ENCODE results near the gene GOLGA3.
"Not testable (repeated sequence)": the region's sequence is repeated elsewhere in the genome, so short reads cannot be mapped to it uniquely, and the experiment has no call there.

Gene GOLGA3, protein sequence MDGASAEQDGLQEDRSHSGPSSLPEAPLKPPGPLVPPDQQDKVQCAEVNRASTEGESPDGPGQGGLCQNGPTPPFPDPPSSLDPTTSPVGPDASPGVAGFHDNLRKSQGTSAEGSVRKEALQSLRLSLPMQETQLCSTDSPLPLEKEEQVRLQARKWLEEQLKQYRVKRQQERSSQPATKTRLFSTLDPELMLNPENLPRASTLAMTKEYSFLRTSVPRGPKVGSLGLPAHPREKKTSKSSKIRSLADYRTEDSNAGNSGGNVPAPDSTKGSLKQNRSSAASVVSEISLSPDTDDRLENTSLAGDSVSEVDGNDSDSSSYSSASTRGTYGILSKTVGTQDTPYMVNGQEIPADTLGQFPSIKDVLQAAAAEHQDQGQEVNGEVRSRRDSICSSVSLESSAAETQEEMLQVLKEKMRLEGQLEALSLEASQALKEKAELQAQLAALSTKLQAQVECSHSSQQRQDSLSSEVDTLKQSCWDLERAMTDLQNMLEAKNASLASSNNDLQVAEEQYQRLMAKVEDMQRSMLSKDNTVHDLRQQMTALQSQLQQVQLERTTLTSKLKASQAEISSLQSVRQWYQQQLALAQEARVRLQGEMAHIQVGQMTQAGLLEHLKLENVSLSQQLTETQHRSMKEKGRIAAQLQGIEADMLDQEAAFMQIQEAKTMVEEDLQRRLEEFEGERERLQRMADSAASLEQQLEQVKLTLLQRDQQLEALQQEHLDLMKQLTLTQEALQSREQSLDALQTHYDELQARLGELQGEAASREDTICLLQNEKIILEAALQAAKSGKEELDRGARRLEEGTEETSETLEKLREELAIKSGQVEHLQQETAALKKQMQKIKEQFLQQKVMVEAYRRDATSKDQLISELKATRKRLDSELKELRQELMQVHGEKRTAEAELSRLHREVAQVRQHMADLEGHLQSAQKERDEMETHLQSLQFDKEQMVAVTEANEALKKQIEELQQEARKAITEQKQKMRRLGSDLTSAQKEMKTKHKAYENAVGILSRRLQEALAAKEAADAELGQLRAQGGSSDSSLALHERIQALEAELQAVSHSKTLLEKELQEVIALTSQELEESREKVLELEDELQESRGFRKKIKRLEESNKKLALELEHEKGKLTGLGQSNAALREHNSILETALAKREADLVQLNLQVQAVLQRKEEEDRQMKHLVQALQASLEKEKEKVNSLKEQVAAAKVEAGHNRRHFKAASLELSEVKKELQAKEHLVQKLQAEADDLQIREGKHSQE (N-terminal part only)

DNA sequence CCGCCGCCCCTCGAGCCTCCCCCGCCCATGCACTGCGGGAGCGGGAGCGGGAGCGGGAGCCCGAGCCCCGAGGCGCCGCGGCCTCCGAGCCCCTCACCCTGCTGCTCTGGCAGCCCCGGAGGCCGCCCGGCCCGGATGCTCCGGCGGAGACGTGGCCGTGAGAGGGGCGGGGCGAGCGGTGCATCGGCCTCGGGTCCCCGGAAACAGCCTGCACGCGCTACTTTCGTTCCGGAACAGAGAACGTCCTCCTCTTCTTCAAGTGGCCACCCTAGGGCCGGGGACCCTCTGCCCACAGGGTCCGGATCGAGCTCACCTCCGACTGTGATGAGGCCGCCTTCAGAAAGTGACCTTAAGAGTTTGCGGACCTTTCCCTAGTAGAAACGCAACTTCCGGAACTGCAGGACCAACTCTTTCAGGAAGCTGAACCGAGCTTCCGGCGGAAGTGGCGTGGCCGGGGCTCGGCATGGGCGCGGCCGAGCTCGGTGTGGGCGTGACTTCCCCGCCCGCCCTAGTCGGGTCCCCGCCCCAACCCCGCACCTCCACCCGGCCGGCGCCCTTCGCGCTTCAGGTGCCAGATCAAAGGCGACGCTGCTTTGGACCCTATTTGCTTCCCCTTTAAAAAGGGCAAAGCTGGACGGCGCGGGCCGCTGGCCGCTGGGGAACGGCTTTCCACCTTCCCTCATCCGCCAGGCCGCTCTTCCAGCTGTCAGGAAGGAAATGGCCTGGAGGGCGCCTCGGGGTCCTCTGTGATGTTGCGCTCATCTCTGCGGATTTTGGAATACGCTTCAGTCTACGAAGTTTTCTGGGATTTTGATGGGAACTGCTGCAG is at the start of gene GOLGA3:
GOLGA3 (minus strand) TSS at position 164 of the 829 bp plus-strand sequence. CDS start 6,741 bp downstream, outside the sequence.
- peak; percentile 92 for DNase-seq (ENCODE audit: low read depth)

DNA sequence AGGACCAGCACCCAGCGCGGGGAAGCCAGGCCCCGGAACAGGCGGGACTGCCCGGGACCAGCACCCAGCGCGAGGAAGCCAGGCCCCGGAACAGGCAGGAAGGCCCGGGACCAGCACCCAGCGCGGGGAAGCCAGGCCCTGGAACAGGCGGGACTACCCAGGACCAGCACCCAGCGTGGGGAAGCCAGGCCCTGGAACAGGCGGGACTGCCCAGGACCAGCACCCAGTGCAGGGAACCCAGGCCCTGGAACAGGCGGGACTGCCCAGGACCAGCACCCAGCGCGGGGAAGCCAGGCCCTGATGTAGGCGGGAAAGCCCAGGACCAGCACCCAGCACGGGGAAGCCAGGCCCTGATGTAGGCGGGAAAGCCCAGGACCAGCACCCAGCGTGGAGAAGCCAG is 46.0 kb upstream of the GOLGA3 start:
- DNase-seq (ENCODE audit: low read depth), result not testable (repeated sequence)

DNA sequence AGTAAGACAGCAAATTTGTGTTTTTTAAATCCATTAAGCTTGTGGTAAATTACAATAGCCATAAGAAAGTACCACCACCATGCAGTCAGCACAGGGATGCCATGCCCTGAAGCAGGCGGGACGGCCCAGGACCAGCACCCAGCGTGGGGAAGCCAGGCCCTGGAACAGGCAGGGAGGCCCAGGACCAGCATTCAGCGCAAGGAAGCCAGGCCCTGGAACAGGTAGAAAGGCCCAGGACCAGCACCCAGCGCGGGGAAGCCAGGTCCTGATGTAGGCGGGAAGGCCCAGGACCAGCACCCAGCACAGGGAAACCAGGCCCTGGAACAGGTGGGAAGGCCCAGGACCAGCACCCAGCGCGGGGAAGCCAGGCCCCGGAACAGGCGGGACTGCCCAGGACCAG is 45.5 kb upstream of the GOLGA3 start:
- no peak for DNase-seq (ENCODE audit: low read depth)

DNA sequence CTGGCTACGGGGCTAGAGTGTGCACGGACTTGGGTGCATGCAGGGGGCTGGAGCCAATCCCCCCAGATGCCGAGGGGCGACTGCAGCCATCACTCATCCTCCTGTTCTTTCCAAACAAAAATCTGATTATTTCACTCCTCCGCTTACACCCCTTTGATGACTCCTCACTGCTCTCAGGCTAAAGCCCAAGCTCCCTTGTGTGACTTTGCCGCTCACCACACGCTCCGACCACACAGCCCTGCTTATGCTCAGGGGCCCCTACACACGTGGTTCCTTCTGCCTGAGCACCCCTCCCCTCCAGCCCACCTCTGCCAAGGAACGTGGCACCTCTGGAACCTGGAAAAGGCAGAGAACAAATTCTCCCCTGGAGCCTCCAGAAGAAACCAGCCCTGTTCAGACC is 45.1 kb upstream of the GOLGA3 start:
- DNase-seq (ENCODE audit: low read depth), result no peak

DNA sequence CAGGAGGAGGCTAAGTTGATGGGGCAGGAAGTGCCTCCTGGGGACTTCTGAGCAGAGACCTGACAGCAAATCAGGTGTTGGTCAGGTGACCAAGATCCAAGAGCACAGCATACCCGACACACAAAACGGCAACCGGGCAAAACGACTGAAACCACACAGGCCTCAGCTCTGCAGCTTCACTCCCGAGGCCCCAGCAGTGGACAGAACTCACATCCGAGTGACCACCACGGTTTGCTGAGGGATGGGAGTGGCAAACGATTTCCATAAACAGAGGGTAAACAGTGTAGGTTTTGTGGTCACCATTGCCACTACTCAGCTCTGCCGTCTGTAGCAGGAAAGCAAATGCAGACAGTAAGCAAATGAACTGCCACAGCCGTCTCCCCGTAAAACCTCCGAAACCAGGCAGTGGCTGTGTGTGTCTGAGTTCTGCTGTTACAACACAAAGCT is 44.3 kb upstream of the GOLGA3 start:
- DNase-seq (ENCODE audit: low read depth), result no peak

DNA sequence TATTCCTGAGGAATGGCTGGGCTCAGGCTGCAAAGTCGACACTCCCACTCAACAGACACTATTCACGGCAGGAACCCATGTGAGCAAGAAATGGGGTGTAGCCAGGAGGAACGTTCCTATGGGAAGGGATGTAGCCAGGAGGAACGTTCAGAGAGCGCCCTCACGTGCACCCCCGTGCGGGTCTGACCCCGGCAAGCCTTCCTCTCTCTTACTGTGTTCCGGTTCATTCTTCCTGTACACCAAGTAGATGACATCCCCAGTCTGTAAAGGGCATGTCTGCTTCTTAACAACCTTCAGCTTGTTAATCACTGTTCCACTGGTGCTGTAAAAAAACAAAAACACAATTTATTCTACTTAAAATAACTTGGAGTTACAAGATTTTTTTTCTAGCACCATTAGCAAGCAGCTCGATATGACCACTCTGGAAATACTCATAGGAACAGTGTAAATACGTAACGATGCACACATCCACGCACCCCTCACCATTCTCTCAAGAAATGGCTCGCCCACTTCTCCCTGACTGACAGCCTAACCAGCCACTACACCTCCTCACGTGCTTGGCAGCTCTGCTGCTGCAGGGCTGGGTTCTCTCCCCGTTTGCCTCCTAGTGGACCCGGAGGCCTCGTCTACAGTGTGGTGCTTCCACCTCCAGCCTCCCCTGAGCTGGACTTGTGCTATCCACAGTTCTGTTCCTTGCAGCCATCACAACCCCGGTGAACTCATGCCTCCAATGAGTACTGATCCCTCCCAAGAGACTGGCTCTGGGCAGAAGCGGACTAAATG is 43.6 kb upstream of the GOLGA3 start:
- no peak for DNase-seq (ENCODE audit: low read depth)

DNA sequence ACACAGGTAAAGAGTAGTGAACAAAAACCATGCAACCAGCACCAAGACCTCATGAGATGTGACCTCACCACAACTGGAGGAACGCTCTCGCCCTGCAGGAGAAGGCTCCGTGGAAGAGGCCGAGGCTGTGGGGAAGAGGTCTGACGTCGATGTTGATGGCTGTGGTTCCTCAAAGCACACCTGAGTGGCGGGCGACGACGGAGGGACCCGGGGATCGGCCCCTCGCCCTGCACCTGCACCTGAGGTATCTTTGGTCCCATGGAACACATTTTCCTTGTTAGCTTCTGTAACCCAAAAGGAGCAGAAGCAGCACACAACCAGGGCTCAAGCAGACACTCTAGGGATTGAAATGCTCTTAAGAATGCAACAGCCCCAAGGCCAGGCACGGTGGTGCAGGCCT is 40.9 kb upstream of the GOLGA3 start:
- DNase-seq (ENCODE audit: low read depth), result no peak

DNA sequence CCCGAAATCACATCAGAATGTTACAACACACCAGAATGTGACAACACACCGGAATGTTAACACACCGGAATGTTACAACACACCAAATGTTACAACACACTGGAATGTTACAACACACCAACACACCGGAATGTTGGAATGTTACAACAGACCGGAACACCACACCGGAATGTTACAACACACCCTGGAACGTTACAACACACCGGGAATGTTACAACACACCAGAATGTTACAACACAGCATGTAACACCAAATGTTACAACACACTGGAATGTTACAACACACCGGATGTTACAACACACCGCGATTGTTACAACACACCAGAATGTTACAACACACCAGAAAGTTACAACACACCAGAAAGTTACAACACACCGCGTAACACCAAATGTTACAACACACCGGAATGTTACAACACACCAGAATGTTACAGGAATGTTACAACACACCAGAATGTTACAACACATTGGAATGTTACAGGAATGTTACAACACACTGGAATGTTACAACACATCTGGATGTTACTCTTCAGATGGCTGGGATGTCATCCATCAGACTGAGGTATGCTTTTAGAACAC is 37.7 kb upstream of the GOLGA3 start:
- DNase-seq (ENCODE audit: low read depth), result no peak

DNA sequence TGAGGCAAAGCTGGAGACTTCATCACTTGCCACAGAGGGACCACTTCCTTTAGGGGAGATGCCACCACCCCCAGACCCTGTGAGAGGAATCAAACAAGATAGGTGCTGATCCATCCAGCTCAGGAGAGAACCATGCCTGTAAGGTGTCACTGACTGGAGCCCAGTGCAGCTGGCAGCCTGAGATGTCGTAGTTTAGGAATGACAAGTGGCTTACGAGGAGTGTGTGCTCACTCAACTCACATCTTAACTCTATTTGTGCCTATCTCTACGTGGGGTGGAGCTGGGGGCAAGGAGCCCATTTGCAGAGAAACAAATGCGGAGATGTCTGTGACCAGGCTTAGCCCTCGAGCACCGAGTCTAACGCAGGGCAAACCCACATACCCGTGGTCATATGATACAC is 32.9 kb upstream of the GOLGA3 start:
- no peak for DNase-seq (ENCODE audit: low read depth)

DNA sequence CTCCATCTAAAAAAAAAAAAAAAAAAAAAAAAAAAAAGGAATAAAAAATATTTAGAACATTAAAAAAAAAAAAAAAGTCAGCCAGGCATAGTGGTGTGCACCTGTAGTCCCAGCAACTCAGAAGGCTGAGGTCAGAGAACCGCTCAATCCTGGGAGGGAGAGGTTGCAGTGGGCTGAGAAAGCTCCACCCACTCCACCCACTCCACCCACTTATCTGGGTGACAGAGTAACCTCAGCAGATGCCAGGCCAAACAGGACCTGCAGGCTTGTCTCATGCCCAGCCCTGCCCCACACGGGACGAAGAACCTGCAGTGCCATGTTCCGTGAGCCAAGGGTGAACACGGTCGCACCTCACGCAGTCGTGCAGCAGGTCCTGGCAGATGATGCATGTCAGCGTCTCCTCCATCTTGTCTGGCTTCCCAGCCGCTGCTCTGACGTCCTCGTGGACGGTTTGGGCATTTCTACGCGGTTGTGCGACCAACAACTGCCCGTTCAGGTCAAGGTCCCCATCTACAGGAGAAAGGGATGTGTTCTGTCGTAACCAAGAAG is 30.1 kb upstream of the GOLGA3 start:
- no peak for DNase-seq (ENCODE audit: low read depth)

DNA sequence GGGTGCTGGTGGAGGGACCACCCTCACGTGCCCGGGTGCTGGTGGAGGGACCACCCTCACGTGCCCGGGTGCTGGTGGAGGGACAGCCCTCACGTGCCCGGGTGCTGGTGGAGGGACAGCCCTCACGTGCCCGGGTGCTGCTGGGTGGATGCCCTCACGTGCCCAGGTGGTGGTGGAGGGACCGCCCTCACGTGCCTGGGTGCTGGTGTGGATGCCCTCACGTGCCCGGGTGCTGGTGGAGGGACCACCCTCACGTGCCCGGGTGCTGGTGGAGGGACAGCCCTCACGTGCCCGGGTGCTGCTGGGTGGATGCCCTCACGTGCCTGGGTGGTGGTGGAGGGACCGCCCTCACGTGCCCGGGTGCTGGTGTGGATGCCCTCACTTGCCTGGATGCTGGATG is 28.4 kb upstream of the GOLGA3 start:
- not testable (repeated sequence) for DNase-seq (ENCODE audit: low read depth)

DNA sequence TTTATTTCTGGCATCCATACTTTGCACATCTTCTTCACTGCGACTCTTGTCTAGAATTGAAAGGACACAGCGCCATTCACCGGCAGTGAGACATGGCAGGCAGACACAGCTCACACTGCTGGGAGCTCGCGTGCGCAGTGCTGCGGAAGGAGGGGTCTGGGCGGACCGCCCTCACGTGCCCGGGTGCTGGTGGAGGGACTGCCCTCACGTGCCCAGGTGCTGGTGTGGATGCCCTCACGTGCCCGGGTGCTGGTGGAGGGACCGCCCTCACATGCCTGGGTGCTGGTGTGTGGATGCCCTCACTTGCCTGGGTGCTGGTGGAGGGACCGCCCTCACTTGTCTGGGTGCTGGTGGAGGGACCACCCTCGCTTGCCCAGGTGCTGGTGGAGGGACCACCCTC is 27.9 kb upstream of the GOLGA3 start:
- DNase-seq (ENCODE audit: low read depth), result no peak

DNA sequence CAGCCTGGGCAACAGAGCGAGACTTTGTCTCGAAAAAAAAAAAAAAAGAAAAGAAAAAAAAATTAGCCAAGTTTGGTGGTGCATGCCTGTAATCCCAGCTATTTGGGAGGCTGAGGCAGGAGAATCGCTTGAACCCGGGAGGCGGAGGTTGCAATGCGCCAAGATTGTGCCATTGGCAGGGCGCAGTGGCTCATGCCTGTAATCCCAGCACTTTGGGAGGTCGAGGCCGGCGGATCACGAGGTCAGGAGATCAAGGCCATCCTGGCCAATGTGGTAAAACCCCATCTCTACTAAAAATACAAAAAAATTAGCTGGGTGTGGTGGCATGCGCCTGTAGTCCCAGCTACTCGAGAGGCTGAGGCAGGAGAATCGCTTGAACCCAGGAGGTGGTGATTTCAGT is 26.5 kb upstream of the GOLGA3 start:
- not testable (repeated sequence) for DNase-seq (ENCODE audit: low read depth)

DNA sequence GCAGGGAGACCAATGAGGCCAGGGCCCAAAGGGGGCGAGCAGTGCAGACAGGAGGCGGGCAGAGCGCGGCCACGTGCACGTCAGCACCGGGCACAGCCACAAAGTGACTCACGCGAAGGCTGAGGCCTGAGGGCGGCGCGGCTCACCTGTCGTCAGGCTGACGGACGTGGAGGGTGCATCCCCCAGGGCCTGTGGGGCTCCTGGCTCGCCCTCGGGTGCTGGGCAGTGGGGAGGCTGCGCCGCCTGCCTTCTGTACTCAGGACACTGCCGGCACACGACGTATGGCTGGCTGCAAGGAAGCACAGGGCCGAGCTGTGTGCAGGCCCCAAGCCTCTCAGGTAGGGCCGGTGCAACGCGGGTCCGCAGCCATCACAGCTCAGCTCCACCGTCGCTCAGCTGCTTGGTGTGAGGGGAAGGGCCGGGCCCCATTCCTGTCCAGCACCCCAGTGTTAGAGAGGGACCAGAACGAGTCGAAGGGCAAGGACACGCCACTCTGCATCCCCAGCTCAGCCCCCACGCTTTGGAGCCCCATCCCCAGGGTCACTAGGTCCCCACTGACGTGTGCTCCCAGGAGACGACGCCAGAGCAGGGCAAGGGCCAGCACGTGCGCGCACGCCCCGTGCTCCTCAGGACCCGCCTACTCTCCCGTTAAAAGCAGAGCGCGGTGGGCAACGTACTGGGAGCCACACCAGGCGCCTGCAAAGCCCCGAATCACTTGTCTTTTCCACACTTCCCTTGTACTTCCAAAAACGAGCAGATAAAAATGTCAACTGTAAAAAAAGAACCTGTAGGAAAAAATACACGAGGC is 24.8 kb upstream of the GOLGA3 start:
- DNase-seq (ENCODE audit: low read depth), result no peak

DNA sequence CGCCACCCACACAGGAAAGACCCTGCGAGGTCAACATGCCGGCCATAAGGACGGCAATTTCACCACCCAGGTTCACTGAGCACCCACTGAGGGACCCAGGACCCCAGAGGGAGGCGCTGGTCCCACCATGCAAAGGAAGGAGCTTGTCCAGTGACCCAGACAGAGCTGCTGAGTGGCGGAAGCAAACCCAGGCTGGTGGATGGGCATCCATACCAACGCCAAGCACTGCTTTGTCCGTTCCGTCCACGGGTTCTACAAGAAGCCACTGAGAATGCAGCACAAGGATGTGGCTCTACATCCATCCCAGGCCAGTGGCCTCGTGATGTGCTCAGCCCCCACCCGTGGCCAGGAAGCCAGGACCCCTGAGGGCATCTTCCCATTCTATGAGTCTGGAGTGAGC is 23.8 kb upstream of the GOLGA3 start:
- no peak for DNase-seq (ENCODE audit: low read depth)

DNA sequence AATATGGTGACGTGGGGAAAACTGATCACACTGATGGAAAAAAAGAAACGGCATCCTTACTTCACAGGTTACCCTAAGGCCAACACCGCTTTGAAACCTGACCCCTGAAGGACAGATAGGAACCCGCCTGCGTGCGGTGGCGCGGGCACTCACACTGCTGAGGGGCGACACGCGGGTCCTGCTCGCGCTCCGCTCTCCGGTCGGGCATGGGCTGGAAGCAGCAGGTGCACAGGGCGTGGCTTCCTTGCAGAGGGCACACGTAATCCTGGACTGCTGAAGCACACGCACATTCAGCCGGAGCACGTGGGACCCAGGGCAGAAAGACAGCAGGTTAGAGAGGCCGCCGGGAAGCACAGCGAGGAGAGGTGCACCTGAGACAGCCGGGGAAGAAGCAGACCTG is 22.8 kb upstream of the GOLGA3 start:
- no peak for DNase-seq (ENCODE audit: low read depth)

DNA sequence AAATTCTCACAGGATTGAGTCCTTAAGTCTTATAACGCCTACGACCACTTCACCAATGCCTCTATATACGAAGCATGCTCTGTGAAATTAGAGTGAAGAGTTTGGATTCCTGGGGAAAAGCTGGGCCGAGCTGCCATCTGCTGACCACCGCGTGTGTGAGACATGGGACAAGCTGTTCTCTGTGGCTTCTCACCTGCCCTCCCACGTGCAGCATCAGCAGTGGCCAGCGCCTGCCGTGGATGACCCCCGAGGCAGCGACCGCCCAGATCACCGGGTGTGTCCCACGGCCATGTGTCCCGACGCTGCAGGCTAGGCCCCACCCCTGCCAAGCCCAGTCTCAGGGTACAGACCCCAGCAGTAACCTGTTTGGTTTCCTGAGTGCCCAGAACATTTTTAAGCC is 21.6 kb upstream of the GOLGA3 start:
- DNase-seq (ENCODE audit: low read depth), result no peak

DNA sequence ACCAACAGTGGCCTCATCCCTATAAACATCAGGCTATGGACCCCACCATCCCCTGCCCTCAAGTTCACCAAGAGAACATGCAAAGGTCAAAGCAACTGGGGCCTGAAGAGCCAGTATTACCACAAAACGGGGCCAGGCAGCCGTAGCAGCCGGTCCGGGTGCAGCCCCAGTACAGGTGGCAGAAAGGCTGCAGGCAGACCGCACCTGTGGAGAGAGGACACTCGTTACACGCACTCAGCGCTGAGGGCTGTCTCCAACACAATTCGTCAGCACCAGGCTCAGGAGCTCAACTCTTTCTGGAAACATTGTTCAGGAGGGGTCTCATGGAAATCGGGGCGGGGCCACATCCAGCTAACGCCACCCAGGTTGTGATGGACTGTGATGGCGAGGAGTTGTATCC is 19.9 kb upstream of the GOLGA3 start:
- no peak for DNase-seq (ENCODE audit: low read depth)

Data from activated gamma-delta T cell treated with anti-CD3 and anti-CD28 coated beads, Interleukin-2, amount 50 U/mL, for 16 hours (primary cell).